Measurements from ENCODE around the gene DYNLT2.
"Not testable (repeated sequence)": the region's sequence is repeated elsewhere in the genome, so short reads cannot be mapped to it uniquely, and the experiment has no call there.

DYNLT2 gene

DNA sequence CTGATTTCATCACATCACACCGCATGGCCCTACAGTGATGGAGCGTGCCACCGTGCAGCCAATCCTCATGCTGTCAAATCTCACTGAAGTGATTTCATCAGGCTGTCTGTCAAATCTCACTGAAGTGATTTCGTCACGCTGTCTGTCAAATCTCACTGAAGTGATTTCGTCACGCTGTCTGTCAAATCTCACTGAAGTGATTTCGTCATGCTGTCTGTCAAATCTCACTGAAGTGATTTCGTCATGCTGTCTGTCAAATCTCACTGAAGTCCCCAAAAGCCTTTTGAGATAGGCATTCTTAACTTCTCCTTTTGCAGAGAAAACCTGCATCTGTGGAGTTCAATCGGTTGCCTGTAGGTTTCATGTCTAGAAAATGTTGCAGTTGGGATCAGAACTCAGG is 14.4 kb upstream of the DYNLT2 start:
- not testable (repeated sequence) for H3K27me3 ChIP-seq (ENCODE audit: insufficient read depth, low read length); H3K9ac ChIP-seq (ENCODE audit: low read depth, low read length); H3K27ac ChIP-seq (ENCODE audit: low read depth, low read length); H3K9me3 ChIP-seq (ENCODE audit: insufficient read depth, low read depth, low read length); H3K4me1 ChIP-seq (ENCODE audit: insufficient read depth, low read length); H3K4me3 ChIP-seq (ENCODE audit: low read length)
- WGBS: 97% methylated on average over 10 of the region's 10 CpGs
- peaks cover 32% of the 10 kb centered on the region for H3K36me3 ChIP-seq (ENCODE audit: insufficient read depth, low read length)

DNA sequence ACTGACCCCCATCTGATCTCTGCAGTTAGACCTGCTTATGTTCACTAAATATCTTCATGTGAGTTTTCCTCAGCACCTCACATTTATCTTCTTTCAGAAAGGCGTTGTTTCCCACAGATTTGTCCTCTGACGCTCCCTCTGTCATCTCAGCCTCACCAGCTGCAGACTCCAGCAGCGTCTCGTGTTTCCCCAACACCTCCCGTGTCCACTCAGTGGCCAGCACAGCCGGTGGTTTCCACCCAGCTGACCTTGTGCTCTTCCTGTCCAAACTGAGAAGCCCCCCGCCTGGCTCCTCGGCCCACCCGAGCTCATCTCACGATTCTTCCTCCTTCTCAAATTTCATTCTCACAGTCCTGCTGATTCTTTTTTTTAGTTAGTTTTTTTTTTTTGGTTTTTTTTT is 12.5 kb upstream of the DYNLT2 start:
- WGBS: 89% methylated on average over 10 of the region's 10 CpGs
- H3K4me1 ChIP-seq (ENCODE audit: insufficient read depth, low read length): no peaks in the 10 kb centered on the region

GRCh38 chr6:169763308-169763707 is 11.9 kb upstream of the DYNLT2 start:
- no peak overlapping the region for H3K27ac ChIP-seq (ENCODE audit: low read depth, low read length)
- 93% methylated on average over 10 of the region's 10 CpGs for WGBS
- no peak overlapping the region for H3K9ac ChIP-seq (ENCODE audit: low read depth, low read length)
- H3K27me3 ChIP-seq (ENCODE audit: insufficient read depth, low read length): no peaks in the 10 kb centered on the region
- no peaks in the 10 kb centered on the region for H3K4me1 ChIP-seq (ENCODE audit: insufficient read depth, low read length)
- no peaks in the 10 kb centered on the region for H3K9me3 ChIP-seq (ENCODE audit: insufficient read depth, low read depth, low read length)
- no peak overlapping the region for H3K4me3 ChIP-seq (ENCODE audit: low read length)
- peaks cover 51% of the 10 kb centered on the region for H3K36me3 ChIP-seq (ENCODE audit: insufficient read depth, low read length)

More for the DNA sequence above, 12.5 kb upstream of the DYNLT2 start:
- Histone ChIP-seq H3K27ac (ENCODE audit: low read depth, low read length) (no peak overlapping the region), H3K36me3 (ENCODE audit: insufficient read depth, low read length) (peaks cover 47% of the 10 kb centered on the region), H3K9me3 (ENCODE audit: insufficient read depth, low read depth, low read length) (no peaks in the 10 kb centered on the region), H3K4me3 (ENCODE audit: low read length) (no peak overlapping the region), H3K27me3 (ENCODE audit: insufficient read depth, low read length) (no peaks in the 10 kb centered on the region), H3K9ac (ENCODE audit: low read depth, low read length) (no peak overlapping the region)

DNA sequence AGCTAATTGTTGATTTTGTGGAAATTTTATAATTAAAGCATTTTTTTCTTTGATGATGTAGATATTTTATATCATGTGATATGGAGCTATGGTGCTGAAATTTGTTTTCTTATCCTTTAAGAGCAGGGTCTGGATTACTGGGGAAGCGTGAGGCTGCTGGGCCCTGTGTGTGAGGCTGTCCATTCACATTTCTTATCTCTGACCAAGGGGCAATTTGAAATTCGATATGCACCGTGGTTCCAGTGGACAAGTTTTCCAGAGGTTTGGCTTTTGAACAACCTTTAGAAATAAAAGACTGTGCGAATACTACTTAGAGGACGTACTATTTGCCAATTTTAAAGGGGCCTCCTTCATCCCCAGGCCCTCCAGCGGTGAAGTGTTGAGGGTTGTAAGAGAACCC is 3.8 kb upstream of the DYNLT2 start:
- peaks cover 20% of the 10 kb centered on the region for H3K4me1 ChIP-seq (ENCODE audit: insufficient read depth, low read length)
- no peak overlapping the region for H3K27ac ChIP-seq (ENCODE audit: low read depth, low read length)
- peaks cover 36% of the 10 kb centered on the region for H3K36me3 ChIP-seq (ENCODE audit: insufficient read depth, low read length)
- H3K9ac ChIP-seq (ENCODE audit: low read depth, low read length): no peak overlapping the region
- H3K4me3 ChIP-seq (ENCODE audit: low read length): no peak overlapping the region
- H3K9me3 ChIP-seq (ENCODE audit: insufficient read depth, low read depth, low read length): no peaks in the 10 kb centered on the region
- 96% methylated on average over 6 of the region's 6 CpGs for WGBS
- no peaks in the 10 kb centered on the region for H3K27me3 ChIP-seq (ENCODE audit: insufficient read depth, low read length)

DNA sequence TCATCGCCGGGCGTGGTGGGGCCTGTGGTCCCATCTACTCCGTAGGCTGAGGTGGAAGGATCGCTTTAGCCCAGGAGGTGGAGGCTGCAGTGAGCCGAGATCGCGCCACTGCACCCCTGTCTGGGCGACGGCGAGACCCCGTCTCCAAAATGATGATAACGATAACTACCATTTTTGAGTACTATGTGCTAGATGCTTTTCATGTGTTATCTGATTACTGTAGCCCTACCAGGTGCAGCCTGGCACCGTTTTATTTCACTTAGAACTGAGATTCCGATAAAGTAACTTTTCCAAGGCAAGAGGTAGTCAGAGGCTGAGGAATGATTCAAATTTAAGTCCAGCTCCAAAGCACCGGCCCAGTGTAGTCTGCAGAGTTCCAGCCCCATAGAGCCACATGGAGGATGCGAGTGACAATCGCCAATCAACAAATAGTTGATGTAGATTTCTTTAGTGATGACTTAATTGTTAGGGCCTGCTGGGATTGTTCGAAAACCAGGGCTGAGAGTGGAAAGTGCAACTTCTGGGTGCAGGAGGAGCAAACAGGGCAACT is 777 bp upstream of the DYNLT2 start:
- Histone ChIP-seq H3K4me3 (ENCODE audit: low read length) (peak overlapping the region; percentile 93), H3K27ac (ENCODE audit: low read depth, low read length) (peak overlapping the region; percentile 99), H3K9me3 (ENCODE audit: insufficient read depth, low read depth, low read length) (no peaks in the 10 kb centered on the region), H3K4me1 (ENCODE audit: insufficient read depth, low read length) (peaks cover 26% of the 10 kb centered on the region), H3K36me3 (ENCODE audit: insufficient read depth, low read length) (peaks cover 8% of the 10 kb centered on the region; the same call in 1 of the 2 replicates), H3K9ac (ENCODE audit: low read depth, low read length) (peak overlapping the region; percentile 96), H3K27me3 (ENCODE audit: insufficient read depth, low read length) (no peaks in the 10 kb centered on the region)
- 10% methylated on average over 19 of the region's 19 CpGs for WGBS

DNA sequence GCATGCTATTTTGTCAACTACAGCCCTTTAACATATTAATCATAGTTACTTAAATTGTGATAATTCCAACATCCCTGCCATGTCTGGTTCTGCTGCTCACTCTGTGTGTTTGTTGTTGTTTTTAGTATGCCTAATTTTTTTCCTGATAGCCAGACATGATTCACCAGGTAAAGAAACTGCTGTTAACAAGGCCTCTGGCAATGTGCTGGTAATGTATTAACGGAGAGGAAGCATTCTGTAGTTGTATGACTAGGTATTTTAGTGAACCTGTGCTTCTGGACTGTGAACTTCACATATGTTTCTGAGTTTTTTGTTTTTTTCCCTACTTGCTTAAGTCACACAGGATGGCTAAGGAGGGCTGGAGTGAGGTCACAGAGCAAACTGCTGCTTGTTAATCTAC is 4.8 kb downstream of the DYNLT2 start:
- no peaks in the 10 kb centered on the region for H3K9me3 ChIP-seq (ENCODE audit: insufficient read depth, low read depth, low read length)
- H3K9ac ChIP-seq (ENCODE audit: low read depth, low read length): no peak overlapping the region
- 79% methylated on average over 1 of the region's 1 CpG for WGBS
- H3K4me1 ChIP-seq (ENCODE audit: insufficient read depth, low read length): peaks cover 11% of the 10 kb centered on the region; the same call in 1 of the 2 replicates
- no peak overlapping the region for H3K4me3 ChIP-seq (ENCODE audit: low read length)
- no peak overlapping the region for H3K27ac ChIP-seq (ENCODE audit: low read depth, low read length)
- H3K27me3 ChIP-seq (ENCODE audit: insufficient read depth, low read length): peaks cover 8% of the 10 kb centered on the region; the same call in 1 of the 2 replicates
- no peaks in the 10 kb centered on the region for H3K36me3 ChIP-seq (ENCODE audit: insufficient read depth, low read length)

DNA sequence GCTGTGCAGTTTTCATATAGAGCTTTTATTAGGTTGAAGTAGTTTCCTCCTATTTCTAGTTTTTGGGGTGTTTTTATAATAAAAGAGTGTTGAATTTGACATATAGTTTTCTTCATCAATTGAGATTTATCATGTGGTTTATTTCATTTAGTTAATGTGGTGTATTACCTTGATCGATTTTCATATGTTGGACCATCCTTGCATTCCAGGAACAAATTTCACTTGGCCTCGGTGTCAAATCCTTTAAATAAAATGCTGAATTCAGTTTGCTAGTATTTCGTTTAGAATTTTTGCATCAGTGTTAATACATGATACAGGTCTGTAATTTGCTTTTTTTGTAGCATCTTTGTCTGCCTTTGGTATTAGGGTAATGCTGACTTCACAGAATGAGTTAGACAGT is 6.0 kb downstream of the DYNLT2 start:
- H3K27me3 ChIP-seq (ENCODE audit: insufficient read depth, low read length): peaks cover 8% of the 10 kb centered on the region; the same call in 1 of the 2 replicates
- no peak overlapping the region for H3K27ac ChIP-seq (ENCODE audit: low read depth, low read length)
- H3K4me3 ChIP-seq (ENCODE audit: low read length): no peak overlapping the region
- H3K4me1 ChIP-seq (ENCODE audit: insufficient read depth, low read length): peaks cover 9% of the 10 kb centered on the region; the same call in 1 of the 2 replicates
- no peaks in the 10 kb centered on the region for H3K9me3 ChIP-seq (ENCODE audit: insufficient read depth, low read depth, low read length)
- H3K9ac ChIP-seq (ENCODE audit: low read depth, low read length): no peak overlapping the region
- WGBS: 93% methylated on average over 3 of the region's 3 CpGs
- H3K36me3 ChIP-seq (ENCODE audit: insufficient read depth, low read length): no peaks in the 10 kb centered on the region

- peaks cover 8% of the 10 kb centered on the region; the same call in 1 of the 2 replicates for H3K27me3 ChIP-seq (ENCODE audit: insufficient read depth, low read length)
- no peak overlapping the region for H3K4me3 ChIP-seq (ENCODE audit: low read length)
- no peak overlapping the region for H3K9ac ChIP-seq (ENCODE audit: low read depth, low read length)
- no peaks in the 10 kb centered on the region for H3K36me3 ChIP-seq (ENCODE audit: insufficient read depth, low read length)
- H3K9me3 ChIP-seq (ENCODE audit: insufficient read depth, low read depth, low read length): no peaks in the 10 kb centered on the region
- no peak overlapping the region for H3K27ac ChIP-seq (ENCODE audit: low read depth, low read length)
- H3K4me1 ChIP-seq (ENCODE audit: insufficient read depth, low read length): 0 out of 2 replicates have a peak, but pooled peaks cover 6% of the 10 kb centered on the region
These were observed 10.0 kb downstream of the DYNLT2 start for GRCh38 chr6:169741344-169741743.

DNA sequence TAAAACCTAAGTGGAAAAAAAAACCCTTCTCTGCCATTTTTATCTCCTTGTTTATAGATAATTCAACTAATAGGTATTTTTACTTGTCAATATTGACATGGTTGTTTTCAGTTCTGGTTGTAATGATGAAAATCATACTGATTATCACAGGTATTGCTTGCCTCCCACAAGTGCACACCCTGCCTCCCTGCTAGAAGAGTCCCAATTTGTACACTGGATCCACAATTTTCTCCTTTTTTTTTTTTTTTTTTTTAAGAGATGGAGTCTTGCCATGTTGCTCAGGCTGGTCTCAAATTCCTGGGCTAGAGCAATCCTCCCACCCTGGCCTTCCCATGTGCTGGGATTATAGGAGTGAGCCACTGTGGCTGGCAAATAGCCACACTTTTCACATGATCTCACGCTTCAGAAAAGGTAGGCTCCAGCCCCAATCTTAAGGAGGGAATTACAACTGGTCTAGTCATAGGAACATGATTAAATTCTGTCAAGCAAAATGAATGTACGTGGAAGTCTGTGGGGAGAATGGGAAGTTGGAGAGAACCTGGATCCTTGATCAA is 12.3 kb downstream of the DYNLT2 start:
- no peak overlapping the region for H3K9ac ChIP-seq (ENCODE audit: low read depth, low read length)
- H3K4me3 ChIP-seq (ENCODE audit: low read length): no peak overlapping the region
- no peak overlapping the region for H3K27ac ChIP-seq (ENCODE audit: low read depth, low read length)
- H3K9me3 ChIP-seq (ENCODE audit: insufficient read depth, low read depth, low read length): no peaks in the 10 kb centered on the region
- H3K27me3 ChIP-seq (ENCODE audit: insufficient read depth, low read length): peaks cover 2% of the 10 kb centered on the region; the same call in 1 of the 2 replicates
- no peaks in the 10 kb centered on the region for H3K36me3 ChIP-seq (ENCODE audit: insufficient read depth, low read length)
- 0 out of 2 replicates have a peak, but pooled peaks cover 6% of the 10 kb centered on the region for H3K4me1 ChIP-seq (ENCODE audit: insufficient read depth, low read length)
- WGBS: 97% methylated on average over 2 of the region's 2 CpGs

DNA sequence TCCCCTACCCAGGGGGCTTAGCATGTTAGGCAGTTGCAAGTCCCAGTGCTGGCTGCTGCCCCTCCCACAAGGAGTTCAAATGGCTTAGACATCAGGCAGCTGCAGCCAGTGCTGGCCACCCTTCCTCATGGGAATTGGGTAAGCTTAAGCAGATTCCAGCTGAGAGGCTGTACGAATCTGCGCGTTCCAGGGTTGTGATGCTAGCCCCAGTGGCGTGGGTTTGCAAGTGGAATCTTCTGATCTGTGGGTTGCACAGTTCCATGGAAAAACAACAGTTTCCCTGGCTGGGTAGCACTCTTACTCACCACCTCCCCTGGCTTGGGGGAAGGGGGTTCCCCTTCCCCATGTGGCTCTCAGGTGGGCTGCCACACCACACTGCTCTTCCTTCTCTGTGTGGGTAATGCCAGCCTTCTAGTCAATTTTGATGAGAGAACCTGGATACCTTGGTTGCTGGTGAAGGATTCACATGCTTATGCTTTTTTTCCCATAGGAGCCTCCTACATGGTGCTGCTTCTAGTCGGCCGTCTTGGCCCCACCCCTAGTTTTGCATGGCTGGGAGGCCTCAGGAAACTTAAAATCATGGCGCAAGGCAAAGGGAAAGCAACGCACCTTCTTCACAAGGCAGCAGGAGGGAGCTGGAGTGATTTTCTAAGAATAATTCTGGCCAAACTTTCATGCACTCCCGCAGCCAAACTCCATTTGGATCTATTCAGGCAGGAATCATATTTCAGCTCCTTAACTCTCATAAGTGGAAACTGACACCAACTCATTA is 13.0 kb downstream of the DYNLT2 start:
- no peak overlapping the region for H3K27ac ChIP-seq (ENCODE audit: low read depth, low read length)
- H3K36me3 ChIP-seq (ENCODE audit: insufficient read depth, low read length): no peaks in the 10 kb centered on the region
- H3K4me1 ChIP-seq (ENCODE audit: insufficient read depth, low read length): 0 out of 2 replicates have a peak, but pooled peaks cover 6% of the 10 kb centered on the region
- H3K27me3 ChIP-seq (ENCODE audit: insufficient read depth, low read length): no peaks in the 10 kb centered on the region
- H3K9me3 ChIP-seq (ENCODE audit: insufficient read depth, low read depth, low read length): no peaks in the 10 kb centered on the region
- no peak overlapping the region for H3K4me3 ChIP-seq (ENCODE audit: low read length)
- no peak overlapping the region for H3K9ac ChIP-seq (ENCODE audit: low read depth, low read length)
- 79% methylated on average over 9 of the region's 9 CpGs for WGBS

DNA sequence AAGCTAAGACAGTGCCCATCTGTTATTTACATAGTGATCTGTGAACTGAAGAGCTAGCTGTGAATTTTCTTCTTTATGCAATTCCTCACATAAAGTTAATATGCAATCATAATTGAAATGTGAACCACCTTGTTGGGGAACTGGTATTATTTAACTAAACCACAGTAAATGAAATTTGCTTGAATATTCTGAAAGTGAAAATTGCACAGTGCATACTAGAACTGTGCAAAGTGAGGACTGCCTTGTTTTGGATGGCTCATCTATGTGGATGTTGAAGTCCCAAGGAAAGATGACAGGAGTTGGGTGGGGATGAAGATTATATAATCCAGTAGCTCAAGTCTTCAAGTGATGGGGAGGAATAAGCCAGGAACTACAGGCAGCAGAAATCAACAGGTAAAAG is 21.4 kb downstream of the DYNLT2 start:
- no peaks in the 10 kb centered on the region for H3K36me3 ChIP-seq (ENCODE audit: insufficient read depth, low read length)
- no peak overlapping the region for H3K27ac ChIP-seq (ENCODE audit: low read depth, low read length)
- no peak overlapping the region for H3K4me3 ChIP-seq (ENCODE audit: low read length)
- H3K9me3 ChIP-seq (ENCODE audit: insufficient read depth, low read depth, low read length): no peaks in the 10 kb centered on the region
- H3K9ac ChIP-seq (ENCODE audit: low read depth, low read length): no peak overlapping the region
- H3K4me1 ChIP-seq (ENCODE audit: insufficient read depth, low read length): peaks cover 12% of the 10 kb centered on the region
- no peaks in the 10 kb centered on the region for H3K27me3 ChIP-seq (ENCODE audit: insufficient read depth, low read length)
